ENCODE results near the gene ROBO1. TPM values are rescaled to one million over a fixed set of nuclear protein-coding genes. Genes with fewer than 3 reads are reported as not detected.

The ROBO1 gene
- total and polyA plus RNA-seq, 2 donors (not counting 1 experiment from before 2014, with no cell fraction given), result 0.27 to 3.2 TPM

DNA sequence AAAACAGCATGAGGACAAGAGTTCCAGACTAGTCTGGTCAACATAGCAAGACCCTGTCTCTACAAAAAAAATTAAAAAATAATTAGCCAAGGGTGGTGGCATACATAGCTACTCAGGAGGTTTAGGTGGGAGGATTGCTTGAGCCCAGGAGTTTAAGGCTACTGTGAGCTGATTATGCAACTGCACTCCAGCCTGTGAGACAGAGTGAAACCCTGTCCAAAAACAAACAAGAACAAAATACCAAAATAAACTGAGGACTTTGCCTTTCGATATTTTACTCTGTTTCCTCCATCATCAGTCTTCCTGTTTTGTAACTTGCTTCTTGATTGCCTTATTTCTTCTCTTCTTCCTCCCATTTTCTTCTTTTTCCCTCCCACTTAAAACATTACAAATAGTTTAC lies 504.4 kb downstream of the ROBO1 start:
- intact Hi-C loops (cut with micrococcal nuclease), result no loop called here
- no peak for DNase-seq
- WGBS (ENCODE audit: insufficient coverage), result 80% methylated on average over 1 of the region's 1 CpG
- ATAC-seq (ENCODE audit: low read depth), result no peak
- no peak overlapping the region for H3K4me3 Mint-ChIP-seq
- H2AFZ ChIP-seq (ENCODE audit: insufficient read depth, low read depth, low read length, poor library complexity, severe bottlenecking), result no peak overlapping the region
- H4K20me1 ChIP-seq (ENCODE audit: control insufficient read depth, insufficient read depth, low read length, poor library complexity, severe bottlenecking), result no peaks in the 10 kb centered on the region
- H3K27ac Mint-ChIP-seq, result no peak overlapping the region
- H3K9ac ChIP-seq (ENCODE audit: low read length), result no peak overlapping the region
- H3K4me3 ChIP-seq (ENCODE audit: control extremely low read depth in 1 of 5, extremely low read depth in 1 of 5, insufficient read depth in 1 of 5, low read depth in 2 of 5, low read length in 4 of 5), result no peak overlapping the region
- H3K27me3 Mint-ChIP-seq, result no peaks in the 10 kb centered on the region
- H3K9me3 ChIP-seq (ENCODE audit: control extremely low read depth in 1 of 3, control insufficient read depth in 2 of 3, insufficient read depth in 1 of 3, low read length in 2 of 3), result no peaks in the 10 kb centered on the region
- no peaks in the 10 kb centered on the region for H3K36me3 ChIP-seq (replicated peaks in 1 of 2; ENCODE audit: control extremely low read depth in 1 of 2, control insufficient read depth in 1 of 2, extremely low read depth in 1 of 2, insufficient read depth in 2 of 2, low read length in 1 of 2)
- no peaks in the 10 kb centered on the region for H3K4me1 ChIP-seq (ENCODE audit: control insufficient read depth in 2 of 2, insufficient read depth in 2 of 2, low read length in 2 of 2)
- H3K4me2 ChIP-seq (replicated peaks; ENCODE audit: low read depth, low read length, poor library complexity, severe bottlenecking), result no peak overlapping the region
- ChIA-PET POLR2A (no interaction called here), CTCF (no interaction called here)
- H3K9me3 Mint-ChIP-seq (ENCODE audit: insufficient read depth), result peaks cover 2% of the 10 kb centered on the region
- H3K27me3 ChIP-seq (replicated peaks in 1 of 4; ENCODE audit: control extremely low read depth in 1 of 4, control insufficient read depth in 3 of 4, insufficient read depth in 4 of 4, low read length in 3 of 4), result no peaks in the 10 kb centered on the region
- H3K27ac ChIP-seq (ENCODE audit: low read length in 2 of 2), result no peak overlapping the region
- TF ChIP-seq CTCF (IDR thresholded peaks at IDR 0.05) (no peak), EZH2 (IDR thresholded peaks at IDR 0.05; ENCODE audit: borderline replicate concordance, insufficient read depth, low read depth, low read length, poor library complexity, severe bottlenecking) (no peak)
- H3K4me1 Mint-ChIP-seq, result no peaks in the 10 kb centered on the region
- H3K79me2 ChIP-seq (ENCODE audit: control insufficient read depth, insufficient read depth, low read length), result no peaks in the 10 kb centered on the region

DNA sequence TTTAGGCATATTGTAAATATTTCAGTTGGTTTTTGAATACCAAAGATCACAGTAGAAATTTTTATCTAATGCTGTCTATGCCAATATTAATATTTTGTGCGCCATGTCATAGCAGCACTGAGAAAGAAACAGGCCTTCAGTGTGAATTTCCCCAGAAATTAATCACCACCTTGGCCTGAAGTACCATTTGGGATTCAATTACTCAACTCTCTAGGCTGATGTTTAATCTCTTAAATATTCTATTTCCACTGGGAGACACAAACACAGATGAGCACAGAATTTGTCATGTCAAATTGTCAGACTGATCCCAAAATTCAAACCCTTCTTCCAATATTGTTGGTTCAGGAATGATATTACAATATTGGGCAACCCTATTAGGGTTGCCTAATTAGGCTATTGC lies 509.3 kb downstream of the ROBO1 start:
- DNase-seq, result no peak
- ChIA-PET POLR2A (no interaction called here), CTCF (no interaction called here)
- Histone ChIP-seq H3K79me2 (ENCODE audit: control insufficient read depth, insufficient read depth, low read length) (no peaks in the 10 kb centered on the region), H3K27me3 (replicated peaks in 1 of 4; ENCODE audit: control extremely low read depth in 1 of 4, control insufficient read depth in 3 of 4, insufficient read depth in 4 of 4, low read length in 3 of 4) (no peaks in the 10 kb centered on the region), H4K20me1 (ENCODE audit: control insufficient read depth, insufficient read depth, low read length, poor library complexity, severe bottlenecking) (no peaks in the 10 kb centered on the region), H3K9me3 (ENCODE audit: control extremely low read depth in 1 of 3, control insufficient read depth in 2 of 3, insufficient read depth in 1 of 3, low read length in 2 of 3) (no peaks in the 10 kb centered on the region), H3K4me1 (ENCODE audit: control insufficient read depth in 2 of 2, insufficient read depth in 2 of 2, low read length in 2 of 2) (no peaks in the 10 kb centered on the region), H3K9ac (ENCODE audit: low read length) (no peak overlapping the region), H3K4me2 (replicated peaks; ENCODE audit: low read depth, low read length, poor library complexity, severe bottlenecking) (no peak overlapping the region), H3K36me3 (replicated peaks in 1 of 2; ENCODE audit: control extremely low read depth in 1 of 2, control insufficient read depth in 1 of 2, extremely low read depth in 1 of 2, insufficient read depth in 2 of 2, low read length in 1 of 2) (no peaks in the 10 kb centered on the region), H2AFZ (ENCODE audit: insufficient read depth, low read depth, low read length, poor library complexity, severe bottlenecking) (no peak overlapping the region), H3K4me3 (ENCODE audit: control extremely low read depth in 1 of 5, extremely low read depth in 1 of 5, insufficient read depth in 1 of 5, low read depth in 2 of 5, low read length in 4 of 5) (no peak overlapping the region), H3K27ac (ENCODE audit: low read length in 2 of 2) (no peak overlapping the region)
- intact Hi-C loops (cut with micrococcal nuclease), result no loop called here
- no peak for ATAC-seq (ENCODE audit: low read depth)
- no peaks in the 10 kb centered on the region for H3K27me3 Mint-ChIP-seq
- peaks cover 2% of the 10 kb centered on the region for H3K9me3 Mint-ChIP-seq (ENCODE audit: insufficient read depth)
- no CpG with 5 or more reads among the region's 1 CpG for WGBS (ENCODE audit: insufficient coverage)
- no peak overlapping the region for H3K4me3 Mint-ChIP-seq
- H3K4me1 Mint-ChIP-seq, result no peaks in the 10 kb centered on the region
- TF ChIP-seq CTCF (IDR thresholded peaks at IDR 0.05) (no peak), EZH2 (IDR thresholded peaks at IDR 0.05; ENCODE audit: borderline replicate concordance, insufficient read depth, low read depth, low read length, poor library complexity, severe bottlenecking) (no peak)
- H3K27ac Mint-ChIP-seq, result no peak overlapping the region

Measured in B cell (primary cell).